Measurements from ENCODE around the gene SAMD11. TPM values are rescaled to one million over a fixed set of nuclear protein-coding genes. Genes with fewer than 3 reads are reported as not detected.
A peak's percentile ranks its signal among the peaks of the same experiment; 100 is the strongest.

SAMD11 gene
- total RNA-seq, 4 donors from 2014 or later: 2.2 to 26.9 (median 3.0) TPM; not detected in 1

- Histone ChIP-seq H3K9me3 (no peaks in the 10 kb centered on the region), H3K4me1 (peaks cover 24 to 53% (median 41%) of the 10 kb centered on the region in 4 donors), H3K36me3 (no peaks in the 10 kb centered on the region), H3K27ac (no peak overlapping the region), H3K27me3 (peaks cover 100% of the 10 kb centered on the region), H3K4me3 (no peak overlapping the region)
- WGBS, 2 donors (ENCODE audit: low coverage in 1 of 2): 14 to 43% methylated on average over 3 to 38 of the region's 38 CpGs
- TF ChIP-seq CTCF (IDR thresholded peaks at IDR 0.05): peak; percentile 49 to 62 (median 54)
- no peak for TF ChIP-seq POLR2AphosphoS5 (IDR thresholded peaks at IDR 0.05)
- intact Hi-C loops (cut with DNase I; ENCODE audit: low total_unique reads) (no loop called here), in situ Hi-C loops (cut with MboI; ENCODE audit: low pct_ligation_motif_present in 1 of 4, low pct_unique_long_range_greater_than_20kb in 1 of 4, low sequenced_read_pairs in 3 of 4) (no loop called here)
- peak; percentile 72 for DNase-seq
These were observed 2.5 kb upstream of the SAMD11 start for GRCh38 chr1:921011-921837.

GRCh38 chr1:923991-924655 is 400 bp downstream of the SAMD11 start:
- DNase-seq: no peak
- no peaks in the 10 kb centered on the region for H3K9me3 ChIP-seq
- no peaks in the 10 kb centered on the region for H3K36me3 ChIP-seq
- whole genome bisulfite sequencing, 2 donors (ENCODE audit: low coverage in 1 of 2): 0% methylated on average over 46 of the region's 98 CpGs; no CpG with 5 or more reads in 1 of the 2 donors
- peaks cover 100% of the 10 kb centered on the region for H3K27me3 ChIP-seq
- intact Hi-C loops (cut with DNase I; ENCODE audit: low total_unique reads): no loop called here
- peak overlapping the region in 3 of 4 donors; percentile 32 to 54 (median 52) for H3K4me3 ChIP-seq
- no peak for TF ChIP-seq CTCF (IDR thresholded peaks at IDR 0.05)
- TF ChIP-seq POLR2AphosphoS5 (IDR thresholded peaks at IDR 0.05): no peak
- H3K4me1 ChIP-seq: peaks cover 24 to 43% (median 36%) of the 10 kb centered on the region in 4 donors
- H3K27ac ChIP-seq: no peak overlapping the region
- in situ Hi-C loops (cut with MboI; ENCODE audit: low pct_ligation_motif_present in 1 of 4, low pct_unique_long_range_greater_than_20kb in 1 of 4, low sequenced_read_pairs in 3 of 4): no loop called here

GRCh38 chr1:924656-925560 is 1.2 kb downstream of the SAMD11 start:
- Histone ChIP-seq H3K27ac (peak overlapping the region in 1 of 4 donors; percentile 4), H3K27me3 (peaks cover 100% of the 10 kb centered on the region), H3K36me3 (no peaks in the 10 kb centered on the region), H3K4me3 (peak overlapping the region in 3 of 4 donors; percentile 32 to 54 (median 52)), H3K9me3 (no peaks in the 10 kb centered on the region), H3K4me1 (peaks cover 24 to 43% (median 36%) of the 10 kb centered on the region in 4 donors)
- in situ Hi-C loops (cut with MboI; ENCODE audit: low pct_ligation_motif_present in 1 of 4, low pct_unique_long_range_greater_than_20kb in 1 of 4, low sequenced_read_pairs in 3 of 4): no loop called here
- DNase-seq: peak; percentile 36
- 3% methylated on average over 42 of the region's 120 CpGs; no CpG with 5 or more reads in 1 of the 2 donors for WGBS, 2 donors (ENCODE audit: low coverage in 1 of 2)
- intact Hi-C loops (cut with DNase I; ENCODE audit: low total_unique reads): no loop called here
- TF ChIP-seq EP300 (IDR thresholded peaks at IDR 0.05; ENCODE audit: low read depth) (no peak), CTCF (IDR thresholded peaks at IDR 0.05) (no peak)

Measured in transverse colon (tissue), 4 donors.